Adrenal gland (tissue), 5 donors: ENCODE results near the gene PPP1R15A.
"Not testable (repeated sequence)": the region's sequence is repeated elsewhere in the genome, so short reads cannot be mapped to it uniquely, and the experiment has no call there.

ENCODE experiments used
- POLR2A ChIP-seq, 2 donors: fragments of 450-650 bp; IDR thresholded peaks; one replicate each; pipeline ENCODE4 v1.6.1; 2017; ENCODE audit warnings: antibody characterized with exemption in 2 of 2, mild to moderate bottlenecking in 2 of 2, moderate library complexity in 1 of 2
- TF ChIP-seq, protein P1 (sequence below), 6 experiments: fragments of 450-650 bp in 4 of 6; fragments of 200-600 bp in 2 of 6; sonication (generic) in 1 of 6; IDR thresholded peaks; 1 replicate in 5 of 6; 2 replicates in 1 of 6; pipeline versions ENCODE4 v1.5.1 to v1.8.0; 2016 to 2021; ENCODE audit warnings: antibody characterized with exemption in 6 of 6, mild to moderate bottlenecking in 2 of 6, moderate library complexity in 1 of 6
- donor health status: DM: no; HTN: no; CAD: no.

DNA sequence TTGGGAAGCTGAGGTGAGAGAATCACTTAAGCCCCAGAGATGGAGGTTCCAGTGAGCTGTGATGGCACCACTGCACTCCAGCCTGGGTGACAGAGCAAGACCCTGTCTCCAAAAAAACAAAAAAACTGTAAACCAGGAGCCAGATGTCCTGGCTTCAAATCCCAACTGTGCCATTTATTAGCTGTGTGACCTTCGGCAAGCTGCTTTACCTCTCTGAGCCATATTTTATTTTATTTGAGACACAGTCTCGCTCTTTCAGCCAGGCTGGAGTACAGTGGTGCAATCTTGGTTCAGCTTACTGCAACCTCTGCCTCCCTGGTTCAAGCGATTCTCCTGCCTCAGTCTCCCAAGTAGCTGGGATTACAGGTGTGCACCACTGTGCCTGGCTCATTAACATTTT lies 25.6 kb upstream of the PPP1R15A start:
- TF ChIP-seq, protein P1, sequence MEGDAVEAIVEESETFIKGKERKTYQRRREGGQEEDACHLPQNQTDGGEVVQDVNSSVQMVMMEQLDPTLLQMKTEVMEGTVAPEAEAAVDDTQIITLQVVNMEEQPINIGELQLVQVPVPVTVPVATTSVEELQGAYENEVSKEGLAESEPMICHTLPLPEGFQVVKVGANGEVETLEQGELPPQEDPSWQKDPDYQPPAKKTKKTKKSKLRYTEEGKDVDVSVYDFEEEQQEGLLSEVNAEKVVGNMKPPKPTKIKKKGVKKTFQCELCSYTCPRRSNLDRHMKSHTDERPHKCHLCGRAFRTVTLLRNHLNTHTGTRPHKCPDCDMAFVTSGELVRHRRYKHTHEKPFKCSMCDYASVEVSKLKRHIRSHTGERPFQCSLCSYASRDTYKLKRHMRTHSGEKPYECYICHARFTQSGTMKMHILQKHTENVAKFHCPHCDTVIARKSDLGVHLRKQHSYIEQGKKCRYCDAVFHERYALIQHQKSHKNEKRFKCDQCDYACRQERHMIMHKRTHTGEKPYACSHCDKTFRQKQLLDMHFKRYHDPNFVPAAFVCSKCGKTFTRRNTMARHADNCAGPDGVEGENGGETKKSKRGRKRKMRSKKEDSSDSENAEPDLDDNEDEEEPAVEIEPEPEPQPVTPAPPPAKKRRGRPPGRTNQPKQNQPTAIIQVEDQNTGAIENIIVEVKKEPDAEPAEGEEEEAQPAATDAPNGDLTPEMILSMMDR (IDR thresholded peaks at IDR 0.05) = not testable (repeated sequence)
- not testable (repeated sequence) for TF ChIP-seq POLR2A (IDR thresholded peaks at IDR 0.05)
